Measurements from ENCODE around the gene NHSL2. TPM values are rescaled to one million over a fixed set of nuclear protein-coding genes. Genes with fewer than 3 reads are reported as not detected.

NHSL2 gene
- total RNA-seq, 2 donors from 2014 or later, result 1.6 to 2.9 TPM

DNA sequence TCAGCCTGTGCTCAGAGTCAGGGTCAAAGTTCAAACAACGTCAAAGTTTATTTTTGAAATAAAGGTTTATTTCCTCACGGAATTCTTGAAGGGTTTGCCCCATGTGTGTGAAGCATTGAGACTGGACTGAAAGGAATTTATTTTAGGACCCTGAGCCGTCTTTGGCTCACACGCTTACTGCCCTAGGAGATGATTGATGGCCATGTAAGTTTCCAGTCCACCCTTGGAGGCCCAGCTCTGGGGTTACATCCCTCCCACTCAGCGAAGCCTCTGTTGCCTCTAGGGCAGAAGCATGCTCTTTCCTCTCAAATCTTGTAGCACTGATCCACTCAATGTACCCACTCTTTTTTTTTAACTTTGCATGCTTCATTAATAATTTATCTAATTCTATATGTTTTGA lies 4.5 kb upstream of the NHSL2 start:
- Histone ChIP-seq H3K36me3 (replicated peaks in 1 of 2; ENCODE audit: insufficient read depth in 1 of 2, low read depth in 2 of 2) (no peaks in the 10 kb centered on the region), H3K27ac (no peak overlapping the region), H3K4me3 (no peak overlapping the region), H3K9me3 (no peaks in the 10 kb centered on the region), H3K27me3 (no peaks in the 10 kb centered on the region), H3K4me1 (no peaks in the 10 kb centered on the region)
- no peak for TF ChIP-seq POLR2A (IDR thresholded peaks at IDR 0.05)
- TF ChIP-seq, protein P1, sequence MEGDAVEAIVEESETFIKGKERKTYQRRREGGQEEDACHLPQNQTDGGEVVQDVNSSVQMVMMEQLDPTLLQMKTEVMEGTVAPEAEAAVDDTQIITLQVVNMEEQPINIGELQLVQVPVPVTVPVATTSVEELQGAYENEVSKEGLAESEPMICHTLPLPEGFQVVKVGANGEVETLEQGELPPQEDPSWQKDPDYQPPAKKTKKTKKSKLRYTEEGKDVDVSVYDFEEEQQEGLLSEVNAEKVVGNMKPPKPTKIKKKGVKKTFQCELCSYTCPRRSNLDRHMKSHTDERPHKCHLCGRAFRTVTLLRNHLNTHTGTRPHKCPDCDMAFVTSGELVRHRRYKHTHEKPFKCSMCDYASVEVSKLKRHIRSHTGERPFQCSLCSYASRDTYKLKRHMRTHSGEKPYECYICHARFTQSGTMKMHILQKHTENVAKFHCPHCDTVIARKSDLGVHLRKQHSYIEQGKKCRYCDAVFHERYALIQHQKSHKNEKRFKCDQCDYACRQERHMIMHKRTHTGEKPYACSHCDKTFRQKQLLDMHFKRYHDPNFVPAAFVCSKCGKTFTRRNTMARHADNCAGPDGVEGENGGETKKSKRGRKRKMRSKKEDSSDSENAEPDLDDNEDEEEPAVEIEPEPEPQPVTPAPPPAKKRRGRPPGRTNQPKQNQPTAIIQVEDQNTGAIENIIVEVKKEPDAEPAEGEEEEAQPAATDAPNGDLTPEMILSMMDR (IDR thresholded peaks at IDR 0.05), result no peak
- DNase-seq (no peak), ATAC-seq (no peak)
- intact Hi-C loops (cut with DNase I), result no loop called here
- 45 to 53% methylated on average over 5 of the region's 5 CpGs for WGBS, 2 donors

GRCh38 chrX:71908387-71908786 lies 2.3 kb upstream of the NHSL2 start:
- WGBS, 2 donors, result 53 to 66% methylated on average over 3 of the region's 3 CpGs
- no peaks in the 10 kb centered on the region for H3K27me3 ChIP-seq

GRCh38 chrX:71909956-71910355 lies 689 bp upstream of the NHSL2 start:
- Histone ChIP-seq H3K9me3 (no peaks in the 10 kb centered on the region), H3K4me3 (no peak overlapping the region), H3K27ac (no peak overlapping the region), H3K27me3 (no peaks in the 10 kb centered on the region), H3K4me1 (no peaks in the 10 kb centered on the region), H3K36me3 (replicated peaks in 1 of 2; ENCODE audit: insufficient read depth in 1 of 2, low read depth in 2 of 2) (no peaks in the 10 kb centered on the region)
- DNase-seq (no peak), ATAC-seq (no peak)
- intact Hi-C loops (cut with DNase I), result no loop called here
- WGBS, 2 donors, result 19 to 20% methylated on average over 7 to 8 of the region's 8 CpGs
- TF ChIP-seq, protein P1 (IDR thresholded peaks at IDR 0.05), result no peak
- TF ChIP-seq POLR2A (IDR thresholded peaks at IDR 0.05), result no peak

More at GRCh38 chrX:71908387-71908786, 2.3 kb upstream of the NHSL2 start:
- Histone ChIP-seq H3K9me3 (no peaks in the 10 kb centered on the region), H3K36me3 (replicated peaks in 1 of 2; ENCODE audit: insufficient read depth in 1 of 2, low read depth in 2 of 2) (no peaks in the 10 kb centered on the region), H3K27ac (no peak overlapping the region), H3K4me1 (no peaks in the 10 kb centered on the region), H3K4me3 (no peak overlapping the region)
- no peak for ATAC-seq
- no peak for TF ChIP-seq POLR2A (IDR thresholded peaks at IDR 0.05)
- TF ChIP-seq, protein P1 (IDR thresholded peaks at IDR 0.05), result no peak
- DNase-seq, result no peak
- intact Hi-C loops (cut with DNase I), result no loop called here

- DNase-seq, result peak in 3 of 4 donors; percentile 5 to 34 (median 13)
- Histone ChIP-seq H3K9me3 (no peaks in the 10 kb centered on the region), H3K36me3 (replicated peaks in 1 of 2; ENCODE audit: insufficient read depth in 1 of 2, low read depth in 2 of 2) (no peaks in the 10 kb centered on the region), H3K4me1 (no peaks in the 10 kb centered on the region), H3K4me3 (no peak overlapping the region), H3K27me3 (no peaks in the 10 kb centered on the region), H3K27ac (no peak overlapping the region)
- TF ChIP-seq, protein P1 (IDR thresholded peaks at IDR 0.05), result peak in 1 of 7 experiments; percentile 23
- TF ChIP-seq POLR2A (IDR thresholded peaks at IDR 0.05), result no peak
- no peak for ATAC-seq
- 3% methylated on average over 30 of the region's 85 CpGs; no CpG with 5 or more reads in 1 of the 2 donors for WGBS, 2 donors
- intact Hi-C loops (cut with DNase I), result no loop called here
Observed at GRCh38 chrX:71910986-71911730, 513 bp downstream of the NHSL2 start.

- Histone ChIP-seq H3K4me3 (no peak overlapping the region), H3K36me3 (replicated peaks in 1 of 2; ENCODE audit: insufficient read depth in 1 of 2, low read depth in 2 of 2) (no peaks in the 10 kb centered on the region), H3K27me3 (no peaks in the 10 kb centered on the region), H3K27ac (no peak overlapping the region), H3K9me3 (no peaks in the 10 kb centered on the region), H3K4me1 (no peaks in the 10 kb centered on the region)
- ATAC-seq (no peak), DNase-seq (peak in 2 of 4 donors; percentile 10 to 17)
- 3% methylated on average over 13 of the region's 29 CpGs; no CpG with 5 or more reads in 1 of the 2 donors for WGBS, 2 donors
- TF ChIP-seq, protein P1 (IDR thresholded peaks at IDR 0.05), result no peak
- TF ChIP-seq POLR2A (IDR thresholded peaks at IDR 0.05), result no peak
- intact Hi-C loops (cut with DNase I), result no loop called here
Observed at GRCh38 chrX:71911731-71912050, 1.0 kb downstream of the NHSL2 start.

Measured in body of pancreas (tissue), 4 donors.